ENCODE measurements around the gene PHF11.

GRCh38 chr13:49539746-49540145 lies 44.0 kb downstream of the PHF11 start:
- no peak for TF ChIP-seq CTCF (IDR thresholded peaks at IDR 0.05)
- no peak for TF ChIP-seq POLR2A (IDR thresholded peaks at IDR 0.05)
